HG03097 (cell line): ENCODE results near the gene MCF2L2.
"Not testable (repeated sequence)": the region's sequence is repeated elsewhere in the genome, so short reads cannot be mapped to it uniquely, and the experiment has no call there.

Source experiments
- ATAC-seq: cut with Tn5 transposase; IDR thresholded peaks from one replicate; pipeline ENCODE4 v1.9.1; 2021; ENCODE audit not compliant: unreplicated experiment, low FRiP score

MCF2L2 gene

GRCh38 chr3:183446838-183447205 is 18.4 kb upstream of the MCF2L2 start:
- no peak for ATAC-seq

DNA sequence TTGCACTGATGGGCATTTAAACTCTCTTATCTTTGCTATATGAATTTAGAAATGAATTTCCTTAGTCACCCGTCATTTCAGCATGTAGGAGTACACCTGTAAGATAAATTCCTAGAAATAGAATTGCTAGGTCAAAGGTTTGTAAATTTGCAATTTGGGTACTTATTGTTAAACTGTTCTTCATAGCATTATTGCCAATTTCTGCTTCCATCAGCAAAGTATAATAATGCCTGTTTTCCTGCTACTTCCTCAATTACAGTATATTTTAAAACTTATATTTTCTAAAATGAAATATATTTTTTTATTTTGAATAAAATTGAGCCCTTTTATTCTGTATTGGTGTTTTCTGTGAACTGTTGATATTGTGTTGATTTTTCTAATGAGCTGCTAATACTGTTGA is 16.3 kb upstream of the MCF2L2 start:
- no peak for ATAC-seq

DNA sequence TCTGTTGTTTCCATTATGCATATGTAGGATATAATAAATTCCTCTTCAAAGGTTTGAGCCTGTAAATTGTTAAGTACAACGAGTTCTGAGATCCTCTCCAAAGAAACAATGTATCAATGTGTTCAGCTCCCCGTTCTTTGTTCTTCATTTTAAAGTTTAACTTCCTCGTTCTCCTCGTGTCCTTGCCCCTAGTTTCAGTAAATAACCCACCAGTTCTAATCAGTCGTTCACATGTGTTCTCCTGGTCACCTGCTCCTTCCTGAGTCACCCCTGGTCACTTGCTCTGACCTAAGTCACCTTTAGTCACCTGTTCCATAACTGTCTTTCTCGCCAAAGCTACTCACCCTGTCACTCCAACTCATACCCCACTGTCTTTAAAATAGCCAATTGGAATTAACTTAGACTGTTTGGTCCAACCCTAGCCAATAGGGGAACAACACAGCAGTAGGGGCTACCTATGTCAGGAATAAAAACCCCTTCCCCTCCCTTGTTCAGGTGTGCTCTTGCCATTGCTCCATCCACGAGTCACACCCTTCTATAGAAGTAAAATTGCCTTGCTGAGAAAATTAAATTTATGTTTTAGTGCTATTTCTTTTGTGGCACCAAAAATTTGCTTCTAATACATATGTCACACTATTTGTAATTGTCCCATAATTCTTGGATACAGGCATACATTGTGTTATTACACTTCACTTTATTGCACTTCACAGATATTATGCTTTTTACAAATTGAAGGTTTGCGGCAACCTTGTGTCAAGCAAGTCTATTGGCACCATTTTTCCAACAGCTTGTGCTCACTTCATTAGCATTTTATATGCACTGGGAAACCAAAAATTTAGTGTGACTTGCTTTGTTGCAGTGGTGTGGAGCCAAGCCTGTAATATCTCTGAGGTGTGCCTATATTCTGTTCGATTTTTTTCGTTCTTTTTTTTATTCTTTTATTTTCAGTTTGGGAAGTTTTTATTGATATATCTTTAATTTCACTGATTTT is 15.3 kb upstream of the MCF2L2 start:
- ATAC-seq, result no peak

GRCh38 chr3:183442994-183443393 is 14.6 kb upstream of the MCF2L2 start:
- no peak for ATAC-seq

DNA sequence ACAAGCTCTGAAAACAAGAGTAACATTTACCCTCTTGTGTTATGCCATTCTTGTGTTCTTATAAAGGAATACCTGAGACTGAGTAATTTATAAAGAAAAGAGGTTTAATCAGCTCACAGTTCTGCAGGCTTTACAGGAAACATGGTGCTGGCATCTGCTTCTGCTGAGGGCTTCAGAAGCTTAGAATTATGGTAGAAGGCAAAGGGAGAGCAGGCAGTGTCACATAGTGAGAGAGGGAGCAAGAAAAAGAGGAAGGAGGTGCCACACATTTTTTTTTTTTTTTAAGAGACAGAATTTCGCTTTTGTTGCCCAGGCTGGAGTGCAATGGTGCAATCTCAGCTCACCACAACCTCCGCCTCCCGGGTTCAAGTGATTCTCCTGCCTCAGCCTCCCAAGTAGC is 12.1 kb upstream of the MCF2L2 start:
- ATAC-seq, result not testable (repeated sequence)

- ATAC-seq, result no peak
These were observed 11.1 kb upstream of the MCF2L2 start for GRCh38 chr3:183439515-183439914.

DNA sequence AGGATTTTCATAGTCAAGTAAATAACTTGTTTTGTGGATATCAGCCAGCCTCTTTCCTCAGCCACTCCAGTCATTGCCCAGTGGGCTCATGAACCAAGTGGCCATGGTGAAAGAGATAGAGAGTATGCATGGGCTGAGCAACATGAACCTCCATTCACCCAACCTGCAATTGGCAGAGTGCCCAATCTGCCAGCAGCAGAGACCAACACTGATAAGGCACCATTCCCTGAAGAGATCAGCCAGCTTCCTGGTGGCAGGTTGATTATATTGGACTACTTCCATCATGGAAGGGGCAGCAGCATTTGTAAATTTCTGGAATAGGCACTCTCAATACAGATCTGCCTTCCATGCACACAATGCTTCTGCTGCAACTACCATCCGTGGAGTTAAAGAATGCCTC is 10.3 kb upstream of the MCF2L2 start:
- no peak for ATAC-seq

DNA sequence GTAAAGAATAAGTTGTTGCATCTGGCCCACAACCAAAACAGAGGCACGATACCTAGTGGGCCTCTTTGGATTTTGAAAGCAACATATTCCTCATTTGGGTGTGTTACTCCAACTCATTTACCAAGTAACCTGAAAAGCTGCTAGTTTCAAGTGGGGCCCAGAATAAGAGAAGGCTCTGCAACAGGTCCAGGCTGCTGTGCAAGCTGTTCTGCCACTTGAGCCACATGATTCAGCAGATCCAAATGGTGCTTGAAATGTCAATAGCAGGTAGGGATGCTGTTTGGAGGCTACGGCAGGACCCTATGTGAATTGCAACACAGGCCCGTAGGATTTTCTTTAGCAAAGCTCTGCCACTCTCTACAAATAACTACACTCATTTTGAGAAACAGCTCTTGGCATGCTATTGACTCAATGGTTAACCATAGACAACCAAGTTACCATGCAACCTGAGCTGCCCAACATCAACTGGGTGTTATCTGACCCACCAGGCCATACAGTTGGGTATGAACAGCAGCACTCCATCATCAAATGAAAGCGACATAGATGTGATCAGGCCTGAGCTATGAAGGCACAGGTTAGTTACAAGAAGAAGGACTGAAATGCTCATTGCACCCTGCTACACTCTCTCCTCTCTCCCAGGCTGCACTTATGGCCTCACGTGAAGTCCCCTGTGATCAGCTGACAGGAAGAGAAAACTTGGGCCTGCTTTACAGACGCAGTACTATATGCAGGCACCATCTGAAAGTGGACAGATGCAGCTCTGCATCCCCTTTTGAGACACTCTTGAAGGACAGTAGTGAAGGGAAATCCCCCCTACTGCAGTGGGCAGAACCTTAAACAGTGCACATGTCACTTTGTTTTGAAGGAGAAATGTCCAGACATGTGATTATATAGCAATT is 9.5 kb upstream of the MCF2L2 start:
- ATAC-seq, result no peak

DNA sequence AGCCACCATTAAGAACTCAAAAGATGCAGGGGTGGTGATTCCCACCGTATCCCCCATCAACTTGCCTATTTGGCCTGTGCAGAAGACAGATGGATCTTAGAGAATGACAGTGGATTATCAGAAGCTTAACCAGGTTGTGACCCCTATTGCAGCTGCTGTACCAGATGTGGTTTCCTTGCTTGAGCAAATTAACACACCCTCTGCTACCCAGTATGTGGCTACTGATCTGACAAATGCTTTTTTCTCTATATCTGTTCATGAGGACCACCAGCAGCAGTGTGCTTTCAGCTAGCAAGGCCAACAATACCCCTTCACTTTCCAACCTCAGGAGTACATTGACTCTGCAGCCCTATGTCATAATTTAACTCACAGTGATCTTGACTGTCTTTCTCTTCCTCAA is 8.6 kb upstream of the MCF2L2 start:
- no peak for ATAC-seq

GRCh38 chr3:183435661-183436060 is 7.2 kb upstream of the MCF2L2 start:
- ATAC-seq, result no peak

- no peak for ATAC-seq
These were observed 6.6 kb upstream of the MCF2L2 start for GRCh38 chr3:183434992-183435391.

DNA sequence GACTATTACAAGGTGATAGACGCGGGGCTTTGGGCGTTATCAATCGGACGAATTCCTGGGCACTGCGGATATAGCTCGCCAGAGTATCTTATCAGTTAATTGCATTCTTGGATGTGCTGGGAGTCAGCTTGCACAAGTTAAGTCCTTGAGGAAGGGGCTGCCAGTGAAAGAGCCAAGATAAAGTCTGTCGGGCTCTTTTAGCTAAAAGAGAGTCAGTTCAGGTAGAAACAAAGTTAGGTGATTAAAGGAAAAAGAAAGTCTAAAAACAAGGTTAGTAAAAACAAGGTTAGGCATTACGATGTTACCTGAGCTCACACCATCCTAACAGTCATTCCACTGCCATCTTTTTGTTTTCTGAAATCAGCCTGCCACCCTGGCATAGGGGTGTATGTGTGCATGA is 6.1 kb upstream of the MCF2L2 start:
- ATAC-seq, result no peak

- no peak for ATAC-seq
These were observed 2.0 kb upstream of the MCF2L2 start for GRCh38 chr3:183430325-183430957.

DNA sequence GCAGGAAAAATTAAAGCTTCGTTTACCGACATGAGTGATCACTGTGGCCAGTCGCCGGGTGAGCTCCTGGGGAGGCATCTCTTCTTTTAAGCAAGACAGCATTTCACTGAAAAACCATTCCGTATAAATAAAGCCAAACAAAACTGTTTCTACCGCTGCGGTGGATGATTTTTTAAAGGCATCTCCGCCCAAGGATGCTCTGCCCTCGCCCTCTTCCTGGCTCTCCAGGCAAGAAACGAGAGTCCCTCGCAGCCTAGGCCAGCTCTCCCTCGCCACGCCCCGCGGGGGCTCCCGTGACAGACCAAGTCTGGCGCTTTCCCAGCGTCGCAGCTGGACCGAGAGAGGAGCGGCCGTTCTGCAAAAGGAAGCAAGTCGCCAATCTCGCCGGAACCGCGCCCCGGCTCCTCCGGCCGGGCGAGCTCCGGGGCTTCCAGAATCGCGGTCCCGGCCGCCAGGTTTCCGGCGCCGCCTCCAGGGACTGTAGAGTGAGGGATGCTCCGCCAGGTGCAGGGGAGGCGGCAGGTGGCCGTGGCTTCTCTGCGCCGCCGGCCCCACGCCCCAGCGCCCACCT is 458 bp downstream of the MCF2L2 start:
- no peak for ATAC-seq

DNA sequence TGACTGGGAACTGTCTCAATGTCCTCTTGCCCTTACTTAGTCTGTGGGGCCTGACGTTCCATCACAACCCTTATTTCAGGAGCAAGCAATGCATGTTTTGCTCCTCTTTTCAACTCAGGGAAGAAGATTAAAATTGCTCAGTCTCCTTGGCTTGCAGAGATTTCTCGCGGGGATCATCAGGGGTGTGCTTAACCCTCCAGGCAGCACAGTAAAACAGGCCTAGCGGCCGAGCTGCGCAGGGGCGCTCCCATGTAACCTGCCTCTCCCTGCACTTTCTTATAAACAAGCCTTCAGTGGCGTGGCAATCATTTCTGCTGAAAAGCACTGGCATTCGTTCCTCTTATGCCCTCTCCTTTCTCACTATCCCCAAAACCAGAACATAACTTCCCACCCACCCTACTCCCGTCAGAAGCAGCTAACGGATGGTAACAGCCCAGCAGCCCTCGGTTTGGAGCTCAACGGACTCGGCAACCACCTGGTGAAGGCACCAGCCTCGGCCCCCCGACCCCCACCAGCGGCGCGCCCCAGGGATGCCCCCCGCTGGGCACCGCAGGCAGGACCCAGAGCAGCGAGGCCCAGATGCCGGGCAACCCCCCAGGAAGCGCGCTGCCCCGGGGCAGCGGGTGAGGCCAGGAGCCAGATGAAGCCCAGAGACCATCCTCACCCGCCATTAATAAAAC is 1.1 kb downstream of the MCF2L2 start:
- ATAC-seq, result no peak

DNA sequence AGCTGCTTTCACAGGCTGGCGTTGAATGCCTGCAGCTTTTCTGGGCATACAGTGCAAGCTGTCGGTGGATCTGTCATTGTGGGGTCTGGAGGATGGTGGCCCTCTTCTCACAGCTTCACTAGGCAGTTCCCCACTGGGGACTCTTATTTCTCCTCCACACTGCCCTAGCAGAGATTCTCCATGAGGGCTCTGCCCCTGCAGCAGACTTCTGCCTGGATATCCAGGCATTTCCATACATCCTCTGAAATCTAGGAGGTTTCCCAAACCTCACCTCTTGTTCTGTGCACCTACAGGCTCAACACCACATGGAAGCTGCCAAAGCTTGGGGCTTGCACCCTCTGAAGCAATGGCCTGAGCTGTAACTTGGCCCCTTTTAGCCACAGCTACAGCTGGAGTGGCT is 9.6 kb downstream of the MCF2L2 start:
- not testable (repeated sequence) for ATAC-seq

- no peak for ATAC-seq
These were observed 17.1 kb downstream of the MCF2L2 start for GRCh38 chr3:183411216-183411922.

DNA sequence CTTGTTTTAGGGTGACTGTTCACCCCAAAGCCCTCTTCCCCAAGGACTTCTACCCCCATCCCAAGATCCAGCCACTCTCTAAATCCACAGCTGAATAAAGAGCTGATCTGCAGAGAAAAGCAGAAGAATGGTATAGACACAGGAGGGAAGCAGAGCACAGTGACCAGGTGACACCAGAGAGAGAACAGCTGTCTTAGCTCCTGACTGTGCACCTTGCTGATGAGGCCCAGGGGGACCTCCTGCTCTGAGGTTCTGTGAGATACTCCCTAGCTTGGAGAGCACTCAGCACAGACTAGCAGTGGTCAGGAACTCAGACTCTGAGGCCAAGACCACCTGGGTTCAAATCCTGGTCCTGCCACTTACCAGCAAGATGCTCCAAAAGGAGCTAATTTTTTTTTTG is 17.7 kb downstream of the MCF2L2 start:
- no peak for ATAC-seq

GRCh38 chr3:183410280-183410679 is 18.1 kb downstream of the MCF2L2 start:
- no peak for ATAC-seq
